Glutamatergic neuron (in vitro differentiated cells): ENCODE results near the gene RNF208. TPM values are rescaled to one million over a fixed set of nuclear protein-coding genes. Genes with fewer than 3 reads are reported as not detected.
"Not testable (repeated sequence)": the region's sequence is repeated elsewhere in the genome, so short reads cannot be mapped to it uniquely, and the experiment has no call there.

ENCODE experiments used
- DNase-seq: peaks from one replicate; pipeline ENCODE4 v3.0.0; 2022
- H3K27ac Mint-ChIP-seq: one replicate; pipeline ENCODE4 v1.8.0; 2020; ENCODE audit warnings: mild to moderate bottlenecking, mixed read lengths, inconsistent platforms; ENCODE audit not compliant: unreplicated experiment
- H3K27me3 Mint-ChIP-seq: one replicate; pipeline ENCODE4 v1.8.0; 2020; ENCODE audit warnings: mild to moderate bottlenecking, moderate library complexity, mixed read lengths, inconsistent platforms; ENCODE audit not compliant: unreplicated experiment
- H3K36me3 Mint-ChIP-seq: one replicate; pipeline ENCODE4 v1.8.0; 2020; ENCODE audit warnings: mild to moderate bottlenecking, mixed read lengths, inconsistent platforms; ENCODE audit not compliant: unreplicated experiment
- H3K4me1 Mint-ChIP-seq: one replicate; pipeline ENCODE4 v1.8.0; 2020; ENCODE audit warnings: mild to moderate bottlenecking, low read depth, mixed read lengths, inconsistent platforms; ENCODE audit not compliant: unreplicated experiment
- H3K4me3 Mint-ChIP-seq: one replicate; pipeline ENCODE4 v1.8.0; 2020; ENCODE audit warnings: mild to moderate bottlenecking, mixed read lengths, inconsistent platforms; ENCODE audit not compliant: unreplicated experiment
- H3K9me3 Mint-ChIP-seq: one replicate; pipeline ENCODE4 v1.8.0; 2020; ENCODE audit warnings: mild to moderate bottlenecking, moderate library complexity, mixed read lengths, inconsistent platforms; ENCODE audit not compliant: unreplicated experiment
- CTCF ChIP-seq: fragments of 200-600 bp; sonication (generic); IDR thresholded peaks from one replicate; pipeline ENCODE4 v1.5.0; 2021; ENCODE audit not compliant: partially characterized antibody, unreplicated experiment
- total RNA-seq: library from RNA; stranded (reverse); fragmentation: NEBNext Ultra II Directional; extraction: Animal tissue kit (Norgen Biotek cat#: 25700); gene quantifications from one replicate; pipeline ENCODE4 v1.2.1, GENCODE V29; 2021; ENCODE audit not compliant: unreplicated experiment

RNF208 gene
- total RNA-seq, 1 donor from 2014 or later, result 24.8 TPM

- Mint-ChIP-seq H3K9me3 (peaks cover 5% of the 10 kb centered on the region), H3K4me3 (peak overlapping the region; percentile 89), H3K27ac (peak overlapping the region; percentile 43), H3K4me1 (peaks cover 16% of the 10 kb centered on the region), H3K36me3 (no peaks in the 10 kb centered on the region), H3K27me3 (peaks cover 15% of the 10 kb centered on the region)
- no peak for DNase-seq
- TF ChIP-seq CTCF, result no peak
These were observed 19.6 kb upstream of the RNF208 start for GRCh38 chr9:137241490-137242268.

- Mint-ChIP-seq H3K27ac (peak within 1 kb of the TSS; percentile 91), H3K4me3 (peak within 1 kb of the TSS; percentile 89), H3K36me3 (no peaks in the 10 kb centered on the region), H3K4me1 (peaks cover 16% of the 10 kb centered on the region), H3K27me3 (peaks cover 15% of the 10 kb centered on the region), H3K9me3 (peaks cover 5% of the 10 kb centered on the region)
- no peak for TF ChIP-seq CTCF
- DNase-seq, result peak; percentile 95
These were observed 18.9 kb upstream of the RNF208 start, which contains the start of gene TUBB4B for GRCh38 chr9:137240841-137241489. Gene TUBB4B (plus strand): TSS chr9:137241287. CDS start chr9:137241361, 74 bp downstream.

GRCh38 chr9:137240318-137240840 lies 18.3 kb upstream of the RNF208 start:
- peak overlapping the region; percentile 81 for H3K4me3 Mint-ChIP-seq
- DNase-seq, result peak; percentile 74

GRCh38 chr9:137239541-137240200 lies 17.6 kb upstream of the RNF208 start:
- H3K36me3 Mint-ChIP-seq, H3K9me3 Mint-ChIP-seq, DNase-seq: not testable (repeated sequence)
- Mint-ChIP-seq H3K4me3 (peak overlapping the region; percentile 81), H3K27ac (peak overlapping the region; percentile 62), H3K27me3 (peaks cover 15% of the 10 kb centered on the region), H3K4me1 (peaks cover 16% of the 10 kb centered on the region)

More at GRCh38 chr9:137240318-137240840, 18.3 kb upstream of the RNF208 start:
- Mint-ChIP-seq H3K27ac (peak overlapping the region; percentile 62), H3K36me3 (no peaks in the 10 kb centered on the region), H3K27me3 (peaks cover 15% of the 10 kb centered on the region), H3K4me1 (peaks cover 16% of the 10 kb centered on the region), H3K9me3 (peaks cover 5% of the 10 kb centered on the region)
- no peak for TF ChIP-seq CTCF
